Globus pallidus (tissue), 1 donor: ENCODE measurements around the gene TNFRSF12A.

Experiments used
- DNase-seq: peaks from one replicate; pipeline ENCODE4 v3.0.0-alpha.2; 2015; ENCODE audit warnings: low spot score

The TNFRSF12A gene

DNA sequence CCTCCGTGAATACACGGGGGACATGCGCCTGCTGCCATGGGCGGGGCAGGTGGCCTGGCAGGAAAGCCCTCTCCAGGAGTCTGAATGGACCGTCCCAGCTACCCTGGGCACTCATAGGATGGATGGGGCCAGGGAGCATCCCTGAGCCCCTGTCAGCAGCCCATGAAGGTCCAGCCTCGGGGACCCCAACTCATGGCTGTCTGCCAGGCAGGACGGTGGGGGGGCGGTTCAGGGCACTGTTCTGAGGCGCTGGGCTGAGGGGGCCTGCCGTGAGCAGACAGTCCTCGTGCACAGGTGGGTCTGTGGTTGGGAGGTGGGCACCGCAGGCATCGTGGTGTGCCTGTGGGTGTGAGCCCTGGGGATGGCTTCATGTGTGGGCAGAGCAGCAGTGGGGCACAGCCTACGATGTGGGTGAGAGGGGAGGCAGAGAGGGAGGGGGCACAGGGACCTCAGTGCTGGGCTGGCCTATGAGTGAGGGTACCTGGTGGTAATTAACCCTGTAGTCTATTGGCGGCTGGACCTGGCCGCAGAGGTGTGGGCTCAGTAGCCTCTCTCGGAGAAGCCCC, 33.5 kb upstream of the TNFRSF12A start:
- no peak for DNase-seq

DNA sequence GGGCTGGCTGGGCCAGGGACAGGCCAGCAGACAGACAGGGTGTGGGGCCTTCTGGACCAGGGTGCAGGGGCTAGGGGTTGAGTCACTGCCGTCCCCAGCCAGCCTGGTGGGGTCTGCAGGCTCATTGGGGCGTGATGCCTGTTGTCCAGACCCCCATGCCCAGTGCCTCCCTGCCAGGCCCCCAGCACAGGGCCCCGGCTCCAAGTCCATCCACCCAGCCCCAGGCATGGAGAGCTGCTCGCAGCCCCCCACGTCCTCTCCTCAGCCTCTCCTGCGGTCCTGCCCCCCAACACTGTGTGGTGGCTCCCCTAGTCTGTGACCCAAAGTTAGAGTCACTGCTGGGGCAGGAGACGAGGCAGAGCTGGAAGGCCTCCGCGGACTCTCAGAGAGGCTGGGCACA, 32.9 kb upstream of the TNFRSF12A start:
- no peak for DNase-seq

GRCh38 chr16:2987833-2988232, 32.3 kb upstream of the TNFRSF12A start:
- DNase-seq: no peak

DNA sequence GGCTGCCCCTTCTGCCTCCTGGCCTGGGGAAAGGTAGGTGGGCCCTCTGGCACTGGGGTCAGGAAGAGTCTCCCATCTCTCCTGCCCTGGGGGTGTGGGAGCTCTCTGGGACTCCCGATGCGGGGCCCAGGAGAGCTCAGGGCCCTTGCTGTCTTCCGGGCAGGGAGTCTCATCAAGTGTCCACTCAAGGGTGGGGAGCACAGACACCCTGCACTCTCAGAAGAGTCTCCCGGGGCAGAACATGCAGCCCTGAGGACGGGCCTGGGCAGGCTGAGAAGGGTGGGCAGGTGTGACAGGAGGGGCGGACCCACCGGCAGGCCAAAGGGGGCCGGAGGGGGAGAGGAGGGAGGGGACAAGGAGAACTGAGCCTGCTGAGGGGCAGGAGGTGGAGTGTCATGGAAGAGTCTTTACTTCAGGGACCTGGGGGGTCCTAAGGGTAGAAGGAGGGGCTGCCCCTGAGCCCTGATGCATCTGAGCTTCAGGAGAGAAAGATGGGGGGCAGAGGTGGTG, 31.5 kb upstream of the TNFRSF12A start:
- DNase-seq: no peak

DNA sequence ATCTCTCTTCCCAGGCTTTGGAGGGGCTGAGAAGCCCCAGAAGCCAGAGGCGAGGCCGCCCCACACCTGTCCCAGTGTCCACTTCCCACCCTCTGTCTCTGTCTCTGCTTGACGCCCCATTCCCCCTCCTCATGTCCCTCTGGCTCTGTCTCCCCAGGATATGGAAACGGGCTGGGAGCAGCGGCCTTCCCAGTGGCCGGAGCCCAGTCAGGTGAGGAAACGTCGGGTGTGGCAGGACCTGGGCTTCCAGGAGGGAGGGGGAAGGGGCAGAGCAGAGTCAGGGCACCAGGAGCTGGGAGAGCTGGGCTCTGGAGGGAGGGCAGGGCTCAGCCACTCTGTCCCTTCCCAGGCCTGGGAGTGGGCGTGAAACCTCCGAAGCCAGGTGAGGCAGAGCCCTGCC, 29.3 kb upstream of the TNFRSF12A start:
- DNase-seq: no peak

GRCh38 chr16:2991566-2992261, 28.5 kb upstream of the TNFRSF12A start:
- DNase-seq: no peak

GRCh38 chr16:2992383-2993081, 27.6 kb upstream of the TNFRSF12A start:
- DNase-seq: no peak

DNA sequence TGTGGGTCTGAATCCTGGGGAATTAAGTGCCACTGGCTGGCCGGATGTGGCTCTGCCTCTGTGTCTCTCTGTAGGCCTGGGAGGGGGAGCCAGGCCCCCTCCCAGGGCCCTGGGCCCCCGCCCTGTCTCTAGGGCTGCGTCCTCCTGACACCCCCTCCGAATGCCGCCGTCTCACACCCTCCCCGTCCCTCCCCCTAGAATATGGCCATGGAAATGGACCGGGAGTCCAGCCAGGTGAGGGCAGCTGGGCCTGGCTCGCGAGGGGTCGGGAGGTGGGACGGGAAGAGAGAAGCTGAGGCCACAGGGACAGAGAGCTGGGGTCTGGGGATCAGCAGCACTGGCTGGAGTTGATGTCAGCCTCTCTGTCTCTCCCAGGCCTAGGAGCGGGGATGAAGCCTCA, 23.9 kb upstream of the TNFRSF12A start:
- DNase-seq: no peak

DNA sequence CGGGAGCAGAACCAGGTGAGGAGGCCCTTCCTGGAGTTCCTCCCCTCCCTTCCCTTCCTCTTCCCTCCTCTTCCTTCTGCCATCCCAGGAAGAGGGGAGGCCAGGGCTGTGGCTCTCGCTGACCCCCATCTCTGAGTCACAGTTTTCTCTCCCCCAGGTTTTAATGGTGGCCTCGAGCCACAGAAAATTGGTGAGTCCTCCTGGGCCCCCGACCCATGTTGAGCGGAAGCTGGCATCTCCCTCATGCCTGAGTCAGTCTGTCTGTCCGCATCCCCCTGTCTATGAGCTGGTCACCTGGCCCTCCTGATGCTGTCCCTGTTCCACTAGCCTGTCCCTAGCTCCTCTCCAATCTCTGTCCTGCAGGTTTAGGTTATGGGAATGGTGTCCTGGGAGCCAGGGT, 20.2 kb upstream of the TNFRSF12A start:
- DNase-seq: no peak

DNA sequence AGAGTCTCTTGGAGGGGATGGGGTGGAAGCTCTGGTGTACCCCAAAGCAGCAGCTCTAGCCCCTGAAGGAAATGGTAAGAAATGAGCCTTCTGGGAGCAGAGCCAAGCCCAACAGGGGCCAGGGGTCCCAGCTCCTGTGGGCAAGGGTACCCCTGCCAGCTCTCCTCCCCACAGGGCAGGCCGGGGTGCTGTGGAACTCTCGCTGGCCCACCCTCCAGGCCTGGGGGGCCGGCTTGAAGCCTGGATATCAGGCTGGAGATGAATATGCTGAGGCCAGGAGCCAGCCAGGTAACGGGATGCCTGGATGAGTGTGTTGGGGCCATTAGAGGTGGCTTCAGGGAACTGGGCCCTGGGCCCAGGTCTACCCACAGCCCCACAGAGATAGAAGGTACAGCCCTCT, 19.6 kb upstream of the TNFRSF12A start:
- DNase-seq: no peak

DNA sequence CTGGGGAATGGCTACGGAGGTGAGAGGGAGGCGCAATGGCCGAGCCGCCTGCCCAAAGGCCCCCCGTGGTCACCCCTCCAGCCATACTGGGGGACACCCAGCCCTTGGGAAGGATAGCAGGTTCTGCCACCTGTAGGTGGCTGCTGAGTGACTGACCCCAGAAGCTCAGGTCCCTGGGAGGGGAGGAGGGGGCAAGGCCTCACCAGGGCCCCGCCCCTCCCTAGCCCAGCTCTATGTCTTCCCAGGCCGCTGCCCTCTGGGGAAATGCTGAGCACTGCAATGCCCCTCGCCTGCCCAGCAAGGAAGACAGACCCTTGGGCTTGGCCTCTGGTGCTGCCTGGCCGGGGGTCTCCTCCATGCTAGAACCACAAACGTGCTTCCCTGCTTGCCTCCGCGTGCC, 18.9 kb upstream of the TNFRSF12A start:
- DNase-seq: no peak

DNA sequence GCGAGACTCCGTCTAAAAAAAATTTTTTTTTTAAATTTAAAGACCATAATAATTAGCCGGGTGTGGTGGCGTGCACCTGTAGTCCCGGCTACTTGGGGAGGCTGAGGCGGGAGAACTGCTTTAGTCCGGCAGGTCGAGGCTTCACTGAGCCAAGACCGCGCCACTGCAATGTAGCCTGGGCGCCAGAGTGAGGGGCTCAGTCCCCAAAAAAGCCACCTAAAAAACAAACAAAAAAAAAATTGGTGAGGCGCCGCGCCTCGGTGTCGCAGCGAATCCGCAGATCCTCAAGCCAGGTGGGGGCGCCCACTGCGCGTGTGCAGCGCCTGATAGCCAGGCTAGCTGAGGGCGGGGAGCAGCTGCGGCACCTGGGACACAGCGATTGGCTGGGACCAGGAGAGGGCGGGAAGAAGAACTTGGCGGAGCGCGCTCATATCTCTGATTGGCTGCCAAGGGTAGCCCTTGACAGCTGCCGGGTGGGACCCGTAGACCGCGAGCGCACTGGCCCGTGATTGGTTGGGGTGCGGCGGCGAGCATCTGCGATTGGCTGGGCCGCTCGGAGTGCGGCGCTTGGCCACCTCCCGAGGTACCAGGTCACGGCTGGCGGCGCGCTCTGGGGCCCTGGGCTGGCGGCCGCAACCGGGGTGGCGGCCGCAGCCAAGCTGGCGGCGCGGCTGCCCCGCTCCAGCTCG, 16.4 kb upstream of the TNFRSF12A start:
- peak; percentile 98 for DNase-seq

DNA sequence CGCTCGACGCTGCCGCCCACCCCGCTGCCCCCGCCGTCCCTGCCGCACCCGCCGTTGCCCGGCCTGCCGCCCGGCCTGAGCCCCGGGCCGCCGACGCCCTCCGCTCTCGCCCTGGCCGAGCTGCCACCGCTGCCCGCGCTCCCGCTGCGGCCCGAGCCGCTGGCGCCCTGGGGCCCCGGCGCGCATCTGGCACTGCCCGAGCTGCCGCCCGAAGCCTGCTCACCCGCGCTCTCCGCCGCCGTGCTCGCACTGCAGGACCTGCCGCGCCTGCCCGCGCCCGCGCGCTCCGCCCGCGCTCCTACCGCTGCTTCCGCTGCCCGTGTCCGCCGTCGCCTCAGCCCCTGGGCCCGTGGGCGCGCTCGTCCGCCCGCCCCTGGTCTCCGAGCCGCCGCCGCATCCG, 15.8 kb upstream of the TNFRSF12A start:
- DNase-seq: no peak

DNA sequence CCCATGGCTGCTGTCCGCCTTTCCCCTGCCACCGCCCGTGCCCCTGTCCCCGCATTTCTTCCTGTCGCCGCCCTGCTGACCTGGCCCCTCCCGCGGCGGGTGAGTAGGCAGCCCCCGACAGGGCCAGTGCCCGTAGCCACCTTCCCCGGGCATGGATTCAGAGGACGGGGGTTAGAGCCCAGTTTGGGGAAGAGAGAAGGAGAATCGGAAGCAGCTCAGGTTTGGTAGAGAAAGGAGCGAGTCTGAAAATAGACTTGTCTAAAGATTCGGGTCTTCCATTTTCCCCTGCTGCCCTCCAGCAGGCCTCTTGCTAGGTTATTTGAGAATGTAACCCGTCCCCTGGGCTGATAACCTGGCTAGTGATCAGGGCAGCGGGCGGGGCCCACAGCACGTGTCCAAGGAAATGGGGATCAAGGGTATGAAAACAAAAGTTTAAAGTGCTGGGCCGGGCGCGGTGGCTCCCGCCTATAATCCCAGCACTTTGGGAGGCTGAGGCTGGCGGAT, 15.3 kb upstream of the TNFRSF12A start:
- DNase-seq: no peak

DNA sequence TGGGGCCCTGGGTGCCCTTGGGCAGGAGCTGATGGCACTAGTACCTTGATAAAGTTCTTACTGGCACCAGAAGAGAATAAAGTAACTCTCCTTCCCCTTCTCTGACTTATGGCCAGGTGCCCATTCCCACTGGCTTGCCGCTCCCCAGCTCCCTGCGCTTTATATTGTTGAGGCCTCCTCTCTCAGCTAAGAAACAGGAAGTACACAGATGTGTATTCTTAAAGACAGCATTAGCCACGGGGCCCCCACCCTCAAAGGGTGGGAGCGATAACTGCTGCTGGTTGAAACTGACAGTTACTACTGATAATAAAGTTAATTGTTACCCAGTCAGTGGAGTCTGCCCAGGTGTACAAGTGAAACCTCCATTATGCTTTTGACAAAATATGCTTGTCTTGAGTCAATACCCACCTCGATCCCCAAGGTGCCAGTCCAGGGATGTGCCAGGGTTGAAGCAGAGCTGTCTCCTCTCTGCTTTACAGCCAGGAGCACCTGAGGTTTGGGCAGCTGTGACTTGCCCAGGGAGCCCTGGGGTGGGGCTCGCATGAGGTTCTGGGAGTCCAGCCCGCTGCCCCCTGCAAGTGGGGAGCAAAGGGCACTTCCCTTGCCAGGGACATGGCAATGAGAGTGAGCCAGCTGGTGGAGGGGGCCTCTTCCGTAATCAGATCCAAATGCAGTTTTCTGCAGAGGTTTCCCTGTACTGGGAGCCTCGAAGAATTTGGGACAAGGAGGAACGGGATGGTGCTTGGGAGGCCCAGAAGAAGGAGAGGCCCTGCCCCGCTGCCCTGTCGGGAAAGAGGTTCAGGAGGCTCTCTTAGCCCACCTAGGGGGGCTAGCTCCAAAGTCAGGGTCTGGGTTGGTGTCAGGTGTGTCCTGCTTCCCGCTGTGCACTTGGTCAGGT, 12.9 kb upstream of the TNFRSF12A start:
- no peak for DNase-seq

DNA sequence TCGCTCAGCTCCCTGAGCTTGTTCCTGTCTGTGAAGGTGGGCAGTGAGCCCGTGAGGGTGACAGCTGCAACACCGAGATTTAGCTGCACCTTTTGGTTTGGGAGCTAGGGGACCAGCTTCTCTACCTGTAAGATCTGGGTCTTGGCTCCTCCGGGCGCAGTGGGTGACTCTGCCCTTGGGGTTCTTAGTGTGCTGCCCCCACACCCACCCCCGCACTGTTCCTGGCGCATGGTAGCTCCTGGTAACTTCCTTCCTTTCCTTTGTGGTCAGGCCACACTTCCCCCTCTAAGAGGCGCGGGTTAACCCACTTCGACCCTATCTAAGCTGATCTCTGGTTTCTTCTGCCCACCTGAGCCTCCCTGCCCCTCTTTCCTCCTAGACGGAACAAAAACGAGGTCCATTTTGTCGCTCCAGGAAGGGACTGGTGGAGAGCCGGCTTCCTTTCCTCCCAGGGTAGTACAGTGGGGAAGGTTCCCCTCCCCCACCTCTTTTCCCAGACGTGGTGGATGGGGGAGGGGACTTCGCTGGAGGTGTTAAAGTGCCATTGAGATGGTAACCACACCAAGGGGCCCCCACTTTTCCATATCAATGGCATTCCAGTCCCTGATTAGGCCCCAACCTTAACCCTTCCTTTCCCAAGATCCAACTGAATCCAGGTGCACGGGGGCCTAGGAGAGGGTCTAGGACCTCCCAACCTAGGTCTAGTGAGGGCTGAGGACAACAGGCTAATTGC, 12.0 kb upstream of the TNFRSF12A start:
- peak; percentile 33 for DNase-seq

DNA sequence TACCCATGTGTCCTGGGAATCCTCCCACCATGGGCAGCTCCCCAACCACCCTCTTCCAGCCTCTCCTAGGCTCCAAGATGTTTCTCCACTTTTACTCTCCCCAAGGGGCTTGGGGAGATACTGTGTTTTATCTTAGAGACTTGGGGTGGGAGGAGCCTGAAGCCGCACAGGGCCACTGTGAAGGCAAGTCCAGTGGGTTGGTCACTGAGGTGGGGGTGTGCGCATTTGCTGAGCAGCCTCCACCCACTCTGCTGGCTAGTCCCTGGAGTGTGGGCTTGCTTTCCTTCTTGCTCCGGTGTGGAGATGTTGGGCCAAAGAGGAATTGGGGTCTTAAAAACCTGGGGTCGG, 11.5 kb upstream of the TNFRSF12A start:
- no peak for DNase-seq

DNA sequence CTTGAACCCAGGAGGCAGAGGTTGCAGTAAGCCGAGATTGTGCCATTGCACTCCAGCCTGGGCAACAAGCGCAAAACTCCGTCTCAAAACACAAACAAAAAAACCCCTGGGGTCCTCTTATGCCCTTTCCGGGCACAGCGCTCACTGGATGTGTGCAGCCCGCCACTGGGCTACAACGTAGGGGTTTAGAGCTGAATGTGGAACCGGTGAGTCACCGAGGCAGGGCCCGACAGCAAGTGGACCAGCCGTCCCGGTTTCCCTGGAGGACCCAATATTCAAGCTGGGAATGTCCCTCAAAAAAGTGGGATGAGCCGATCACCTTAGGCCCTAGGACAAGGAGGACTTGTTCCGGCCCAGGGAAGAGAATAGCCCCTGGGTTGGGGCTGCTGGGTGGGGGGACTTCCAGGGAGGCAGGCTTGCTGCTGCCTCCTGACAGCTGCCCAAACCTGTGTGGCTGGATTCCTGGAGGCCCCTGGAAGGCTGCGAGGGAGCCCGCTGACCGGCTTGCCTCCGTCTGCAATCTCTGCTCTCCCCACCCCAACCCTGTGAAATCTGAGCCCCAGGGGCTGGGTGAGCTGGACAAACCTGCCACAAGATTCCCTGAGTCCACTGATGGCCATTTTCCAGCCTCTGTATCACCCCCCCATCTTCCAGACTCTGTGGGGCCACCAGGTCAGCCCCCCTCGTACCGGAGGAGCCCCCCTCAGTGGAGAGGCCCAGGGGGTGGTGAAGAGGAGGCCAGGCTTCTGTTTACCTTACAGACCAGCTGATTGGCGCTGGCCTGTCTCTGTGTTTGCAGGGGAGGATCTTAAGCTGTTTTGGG, 10.4 kb upstream of the TNFRSF12A start:
- DNase-seq: no peak

- no peak for DNase-seq
Measured at GRCh38 chr16:3010510-3010909, 9.7 kb upstream of the TNFRSF12A start.

GRCh38 chr16:3012246-3012645, 7.9 kb upstream of the TNFRSF12A start:
- DNase-seq: no peak
